A673 (cell line): ENCODE data around the gene NUP155. TPM values are rescaled to one million over a fixed set of nuclear protein-coding genes. Genes with fewer than 3 reads are reported as not detected.
"Not testable (repeated sequence)": the region's sequence is repeated elsewhere in the genome, so short reads cannot be mapped to it uniquely, and the experiment has no call there.

Source experiments
- BruUV-seq: library from RNA; stranded (reverse); fragments of 400-500 nt; replicated peaks from 2 replicates; lab custom pipeline; 2021; lab: Mats Ljungman, UMichigan
- CTCF ChIA-PET: fragments of 300-600 bp; sonication (Branson Sonifier 250); formaldehyde crosslinking; loops from one replicate; lab custom pipeline; 2022; ENCODE audit warnings: antibody characterized with exemption; lab: Charles Lee
- POLR2A ChIA-PET: fragments of 300-600 bp; sonication (Branson Sonifier 250); formaldehyde crosslinking; loops from one replicate; lab custom pipeline; 2022; ENCODE audit warnings: antibody characterized with exemption; ENCODE audit not compliant: low non-redundant PET; lab: Charles Lee
- DNase-seq: peaks from one replicate; pipeline ENCODE4 v3.0.0-alpha.2; 2015; ENCODE audit warnings: low spot score
- H3K27ac ChIP-seq: fragments of 200-600 bp; sonication (generic); 2 replicates; pipeline ENCODE4 v1.5.1; 2016; ENCODE audit warnings: mixed run types, low read depth, mild to moderate bottlenecking, mixed read lengths, antibody characterized with exemption, low read length; ENCODE audit not compliant: poor library complexity, severe bottlenecking
- H3K27me3 ChIP-seq: fragments of 200-600 bp; sonication (generic); replicated peaks from 2 replicates; pipeline ENCODE4 v1.6.1; 2017; ENCODE audit warnings: mixed run types, low read depth, mild to moderate bottlenecking, mixed read lengths, antibody characterized with exemption, low read length; ENCODE audit not compliant: insufficient read depth, poor library complexity
- H3K36me3 ChIP-seq: fragments of 200-600 bp; sonication (generic); 2 replicates; pipeline ENCODE4 v1.6.1; 2016; ENCODE audit warnings: mixed run types, mild to moderate bottlenecking, mixed read lengths, antibody characterized with exemption, low read length; ENCODE audit not compliant: insufficient read depth, poor library complexity, severe bottlenecking
- H3K4me1 ChIP-seq: fragments of 200-600 bp; sonication (generic); 2 replicates; pipeline ENCODE4 v1.6.1; 2017; ENCODE audit warnings: mixed run types, mild to moderate bottlenecking, mixed read lengths, antibody characterized with exemption, low read length; ENCODE audit not compliant: insufficient read depth, poor library complexity, severe bottlenecking
- H3K4me3 ChIP-seq: fragments of 200-600 bp; sonication (generic); 2 replicates; pipeline ENCODE4 v1.5.1; 2016; ENCODE audit warnings: low read depth, mixed run types, mild to moderate bottlenecking, mixed read lengths, low read length; ENCODE audit not compliant: poor library complexity, severe bottlenecking
- H3K9me3 ChIP-seq: fragments of 200-600 bp; sonication (generic); 2 replicates; pipeline ENCODE4 v1.6.1; 2016; ENCODE audit warnings: mixed run types, low read depth, mild to moderate bottlenecking, mixed read lengths, antibody characterized with exemption, low read length; ENCODE audit not compliant: poor library complexity, severe bottlenecking
- CTCF ChIP-seq: fragments of 300-800, 200-600 bp; sonication (generic); conservative IDR thresholded peaks from 2 replicates; pipeline ENCODE4 v1.5.1; 2017; ENCODE audit warnings: low read depth, mild to moderate bottlenecking, antibody characterized with exemption, low read length, moderate library complexity, mixed read lengths
- EZH2 ChIP-seq: fragments of 200-600 bp; sonication (generic); IDR thresholded peaks from 2 replicates; pipeline ENCODE4 v1.6.1; 2017; ENCODE audit warnings: borderline replicate concordance, low read depth, mild to moderate bottlenecking, mixed read lengths, antibody characterized with exemption, low read length; ENCODE audit not compliant: poor library complexity, severe bottlenecking
- intact Hi-C: fragments of 100-400 bp; cut with micrococcal nuclease; formaldehyde crosslinking; loops from one replicate; pipeline ENCODE4 v1.10.0; 2022; ENCODE audit not compliant: unreplicated experiment
- total RNA-seq: library from RNA; stranded (reverse); gene quantifications from 2 replicates; pipeline ENCODE4 v1.2.3, GENCODE V29; 2021

The NUP155 gene
- total RNA-seq, 1 experiment from 2014 or later = 91.9 TPM

- Histone ChIP-seq H3K27me3 (no peaks in the 10 kb centered on the region), H3K27ac (peak overlapping the region; percentile 89), H3K4me1 (peaks cover 5% of the 10 kb centered on the region), H3K4me3 (peak overlapping the region; percentile 100), H3K36me3 (no peaks in the 10 kb centered on the region), H3K9me3 (no peaks in the 10 kb centered on the region)
- no peak for DNase-seq
- intact Hi-C loops = no loop called here
- no peak for TF ChIP-seq CTCF
- TF ChIP-seq EZH2 = no peak
- CTCF ChIA-PET = interaction anchor here (0.6 kb wide), 2 partner anchors 227 to 626 kb away, joined by 4 to 9 read pairs; no protein-coding TSS in a partner anchor
- POLR2A ChIA-PET = interaction anchor here (0.6 kb wide), 1 partner anchor 201 kb away, joined by 7 read pairs; no protein-coding TSS in a partner anchor
- no TSS peak for BruUV-seq
Measured at GRCh38 chr5:37370550-37370863, 399 bp downstream of the NUP155 start.

- H3K4me3 ChIP-seq = no peak overlapping the region
- H3K36me3 ChIP-seq = peaks cover 73% of the 10 kb centered on the region
- no peak for TF ChIP-seq EZH2
- no peak for TF ChIP-seq CTCF
- ChIA-PET POLR2A (no interaction called here), CTCF (no interaction called here)
- no peaks in the 10 kb centered on the region for H3K9me3 ChIP-seq
- no peaks in the 10 kb centered on the region for H3K4me1 ChIP-seq
- DNase-seq = no peak
- no peaks in the 10 kb centered on the region for H3K27me3 ChIP-seq
- intact Hi-C loops = no loop called here
- BruUV-seq = no TSS peak
- no peak overlapping the region for H3K27ac ChIP-seq
Measured at GRCh38 chr5:37355161-37355560, 15.7 kb downstream of the NUP155 start.

- H3K9me3 ChIP-seq, H3K27ac ChIP-seq, CTCF ChIA-PET, H3K4me3 ChIP-seq, H3K27me3 ChIP-seq, BruUV-seq, DNase-seq, H3K4me1 ChIP-seq, POLR2A ChIA-PET: not testable (repeated sequence)
- H3K36me3 ChIP-seq = peaks cover 75% of the 10 kb centered on the region
- intact Hi-C loops = loop anchor here (5.0 kb wide), 1 partner anchor 35 kb away; no protein-coding TSS in a partner anchor
Measured at GRCh38 chr5:37342741-37343140, 28.2 kb downstream of the NUP155 start.

- DNase-seq, H3K27me3 ChIP-seq, H3K9me3 ChIP-seq, H3K4me1 ChIP-seq, H3K27ac ChIP-seq, POLR2A ChIA-PET, CTCF ChIA-PET, intact Hi-C loops, BruUV-seq, H3K4me3 ChIP-seq: not testable (repeated sequence)
- peaks cover 74% of the 10 kb centered on the region for H3K36me3 ChIP-seq
Measured at GRCh38 chr5:37334754-37335153, 36.2 kb downstream of the NUP155 start.
